OCI-LY1 (cell line): ENCODE results near the gene GPRC5C.

ENCODE experiments used
- H2AFZ ChIP-seq: fragments of 200-600 bp; sonication (generic), shearing (Covaris generic); 2 replicates; pipeline ENCODE4 v1.6.0; 2014; ENCODE audit warnings: antibody characterized with exemption, mild to moderate bottlenecking, low read length
- H3F3A ChIP-seq: fragments of 200-600 bp; sonication (generic), shearing (Covaris generic); 2 replicates; pipeline ENCODE4 v1.6.0; 2014; ENCODE audit warnings: mild to moderate bottlenecking, antibody characterized with exemption, low read length, moderate library complexity; ENCODE audit not compliant: insufficient read depth
- H3K27ac ChIP-seq: fragments of 200-600 bp; sonication (generic); 2 replicates; pipeline ENCODE4 v1.5.1; 2014; ENCODE audit warnings: low read length, mixed run types, mild to moderate bottlenecking, low read depth; ENCODE audit not compliant: poor library complexity, severe bottlenecking
- H3K27me3 ChIP-seq: fragments of 200-600 bp; sonication (generic); 2 replicates; pipeline ENCODE4 v1.6.0; 2014; ENCODE audit warnings: antibody characterized with exemption, mild to moderate bottlenecking, low read length, moderate library complexity; ENCODE audit not compliant: insufficient read depth
- H3K36me3 ChIP-seq: fragments of 200-600 bp; sonication (generic); 2 replicates; pipeline ENCODE4 v1.6.1; 2014; ENCODE audit warnings: mild to moderate bottlenecking, antibody characterized with exemption, low read length, moderate library complexity, mixed read lengths; ENCODE audit not compliant: insufficient read depth
- H3K4me1 ChIP-seq: fragments of 200-600 bp; sonication (generic); 2 replicates; pipeline ENCODE4 v1.5.1; 2014; ENCODE audit warnings: mild to moderate bottlenecking, low read length, moderate library complexity; ENCODE audit not compliant: insufficient read depth, severe bottlenecking
- H3K4me2 ChIP-seq: fragments of 200-600 bp; sonication (generic), shearing (Covaris generic); 2 replicates; pipeline ENCODE4 v1.6.1; 2014; ENCODE audit warnings: low read length
- H3K4me3 ChIP-seq: fragments of 200-600 bp; sonication (generic); 2 replicates; pipeline ENCODE4 v1.5.1; 2014; ENCODE audit warnings: low read length, low read depth, mild to moderate bottlenecking, mixed read lengths; ENCODE audit not compliant: poor library complexity, severe bottlenecking
- H3K79me2 ChIP-seq: fragments of 200-600 bp; shearing (Covaris generic); 2 replicates; pipeline ENCODE4 v1.6.1; 2016; ENCODE audit warnings: mixed run types, low read length, mixed read lengths; ENCODE audit not compliant: insufficient read depth
- H3K9ac ChIP-seq: fragments of 200-600 bp; sonication (generic), shearing (Covaris generic); 2 replicates; pipeline ENCODE4 v1.6.1; 2014; ENCODE audit warnings: mild to moderate bottlenecking, low read length, mixed read lengths
- H3K9me2 ChIP-seq: fragments of 200-600 bp; sonication (generic), shearing (Covaris generic); 2 replicates; pipeline ENCODE4 v1.6.1; 2014; ENCODE audit warnings: low read depth, mild to moderate bottlenecking, low read length, mixed read lengths
- H3K9me3 ChIP-seq: fragments of 200-600 bp; shearing (Covaris generic); 2 replicates; pipeline ENCODE4 v1.6.1; 2014; ENCODE audit warnings: low read length, mixed read lengths
- H4K20me1 ChIP-seq: fragments of 200-600 bp; sonication (generic), shearing (Covaris generic); 2 replicates; pipeline ENCODE4 v1.6.0; 2016; ENCODE audit warnings: mild to moderate bottlenecking, low read length; ENCODE audit not compliant: insufficient read depth
- EZH2 ChIP-seq: fragments of 200-600 bp; sonication (generic), shearing (Covaris generic); IDR thresholded peaks from 2 replicates; pipeline ENCODE4 v1.8.0; 2017; ENCODE audit warnings: borderline replicate concordance, mixed run types, mild to moderate bottlenecking, antibody characterized with exemption, low read length, moderate library complexity, mixed read lengths
- TF ChIP-seq, protein P1 (sequence below): fragments of 200-600 bp; sonication (generic), shearing (Covaris generic); IDR thresholded peaks from 2 replicates; pipeline ENCODE4 v1.5.1; 2017; ENCODE audit warnings: mild to moderate bottlenecking, antibody characterized with exemption, low read length, moderate library complexity, mixed read lengths

The GPRC5C gene

DNA sequence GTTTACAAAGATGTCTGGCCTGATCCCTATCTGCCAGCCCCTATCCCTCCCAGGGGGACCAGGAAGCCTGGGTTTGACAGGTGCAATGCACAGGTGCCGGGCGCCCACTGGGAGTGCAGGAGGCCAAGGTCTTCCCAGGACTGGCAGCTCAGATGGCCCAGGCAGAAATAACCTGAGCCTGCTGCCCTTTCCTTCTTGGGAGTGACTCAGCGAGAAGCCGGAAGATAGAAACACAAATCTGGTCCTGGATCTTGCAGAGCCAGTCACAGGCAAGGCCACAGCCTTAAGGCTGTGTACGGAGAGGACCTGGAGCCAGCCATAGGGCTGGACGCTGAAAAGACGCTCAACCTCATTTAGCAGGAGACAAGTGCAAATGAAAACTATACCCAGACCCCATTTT is 36.9 kb upstream of the GPRC5C start:
- Histone ChIP-seq H3K9me3 (no peaks in the 10 kb centered on the region), H3K79me2 (no peaks in the 10 kb centered on the region), H4K20me1 (no peaks in the 10 kb centered on the region), H3K9me2 (no peaks in the 10 kb centered on the region), H3K4me2 (no peak overlapping the region), H3F3A (no peaks in the 10 kb centered on the region), H3K4me1 (no peaks in the 10 kb centered on the region), H2AFZ (no peak overlapping the region), H3K4me3 (no peak overlapping the region), H3K27ac (no peak overlapping the region), H3K36me3 (no peaks in the 10 kb centered on the region), H3K9ac (no peak overlapping the region), H3K27me3 (no peaks in the 10 kb centered on the region; the same call in 1 of the 2 replicates)
- TF ChIP-seq, protein P1, sequence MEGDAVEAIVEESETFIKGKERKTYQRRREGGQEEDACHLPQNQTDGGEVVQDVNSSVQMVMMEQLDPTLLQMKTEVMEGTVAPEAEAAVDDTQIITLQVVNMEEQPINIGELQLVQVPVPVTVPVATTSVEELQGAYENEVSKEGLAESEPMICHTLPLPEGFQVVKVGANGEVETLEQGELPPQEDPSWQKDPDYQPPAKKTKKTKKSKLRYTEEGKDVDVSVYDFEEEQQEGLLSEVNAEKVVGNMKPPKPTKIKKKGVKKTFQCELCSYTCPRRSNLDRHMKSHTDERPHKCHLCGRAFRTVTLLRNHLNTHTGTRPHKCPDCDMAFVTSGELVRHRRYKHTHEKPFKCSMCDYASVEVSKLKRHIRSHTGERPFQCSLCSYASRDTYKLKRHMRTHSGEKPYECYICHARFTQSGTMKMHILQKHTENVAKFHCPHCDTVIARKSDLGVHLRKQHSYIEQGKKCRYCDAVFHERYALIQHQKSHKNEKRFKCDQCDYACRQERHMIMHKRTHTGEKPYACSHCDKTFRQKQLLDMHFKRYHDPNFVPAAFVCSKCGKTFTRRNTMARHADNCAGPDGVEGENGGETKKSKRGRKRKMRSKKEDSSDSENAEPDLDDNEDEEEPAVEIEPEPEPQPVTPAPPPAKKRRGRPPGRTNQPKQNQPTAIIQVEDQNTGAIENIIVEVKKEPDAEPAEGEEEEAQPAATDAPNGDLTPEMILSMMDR, result no peak
- TF ChIP-seq EZH2, result no peak

DNA sequence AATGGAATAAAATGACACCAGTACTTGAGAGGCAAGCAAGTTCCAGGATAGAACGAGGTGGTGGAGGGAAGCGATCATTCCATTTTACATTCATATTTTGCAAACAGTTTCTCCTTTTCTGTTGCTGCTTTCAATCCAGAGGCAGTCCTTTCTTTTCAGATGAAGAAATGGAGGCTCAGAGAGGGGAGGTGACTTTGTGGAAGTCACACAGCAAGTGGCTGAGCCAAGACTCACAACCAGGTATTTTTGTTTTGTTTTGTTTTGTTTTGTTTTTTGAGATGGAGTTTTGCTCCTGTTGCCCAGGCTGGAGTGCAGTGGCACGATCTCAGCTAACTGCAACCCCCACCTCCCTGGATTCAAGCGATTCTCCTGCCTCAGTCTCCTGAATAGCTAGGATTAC is 35.3 kb upstream of the GPRC5C start:
- Histone ChIP-seq H3K4me2 (no peak overlapping the region), H4K20me1 (no peaks in the 10 kb centered on the region), H3K79me2 (no peaks in the 10 kb centered on the region), H3K9me3 (no peaks in the 10 kb centered on the region), H3K27ac (no peak overlapping the region), H3F3A (no peaks in the 10 kb centered on the region), H3K4me3 (no peak overlapping the region), H2AFZ (no peak overlapping the region), H3K27me3 (no peaks in the 10 kb centered on the region; the same call in 1 of the 2 replicates), H3K9ac (no peak overlapping the region), H3K36me3 (no peaks in the 10 kb centered on the region), H3K9me2 (no peaks in the 10 kb centered on the region), H3K4me1 (no peaks in the 10 kb centered on the region)
- TF ChIP-seq, protein P1, result no peak
- TF ChIP-seq EZH2, result no peak

DNA sequence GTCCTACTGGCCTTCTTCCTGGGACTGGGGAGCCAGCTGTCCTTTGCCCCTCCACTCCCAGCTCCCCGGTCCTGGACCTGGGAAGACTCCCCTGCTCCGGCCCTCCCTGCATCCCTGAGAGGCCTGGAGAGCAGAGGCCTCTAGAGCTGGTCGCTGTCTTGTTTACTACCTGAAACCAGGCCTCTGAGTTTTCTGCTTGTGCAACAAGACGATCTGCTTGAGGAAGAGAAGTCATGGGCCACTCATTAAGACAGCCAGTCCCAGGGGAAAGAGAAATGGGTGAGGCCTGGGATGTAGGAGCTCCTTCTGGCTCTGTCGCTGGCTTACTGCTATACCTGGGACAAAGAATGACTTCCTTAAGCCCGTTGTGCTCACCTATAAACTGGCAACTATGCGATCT is 29.8 kb upstream of the GPRC5C start:
- H3K4me2 ChIP-seq, result no peak overlapping the region

More for the DNA sequence above, 29.8 kb upstream of the GPRC5C start:
- no peak for TF ChIP-seq EZH2
- TF ChIP-seq, protein P1, result no peak
- Histone ChIP-seq H4K20me1 (no peaks in the 10 kb centered on the region), H3K4me3 (no peak overlapping the region), H3K4me1 (no peaks in the 10 kb centered on the region), H3K27ac (no peak overlapping the region), H3K79me2 (no peaks in the 10 kb centered on the region), H2AFZ (no peak overlapping the region), H3K36me3 (no peaks in the 10 kb centered on the region), H3K27me3 (no peaks in the 10 kb centered on the region), H3K9ac (no peak overlapping the region), H3K9me2 (no peaks in the 10 kb centered on the region), H3K9me3 (no peaks in the 10 kb centered on the region), H3F3A (no peaks in the 10 kb centered on the region)
